GM19025 (cell line): Measurements from ENCODE around the gene ZDHHC18.
"Not testable (repeated sequence)": the region's sequence is repeated elsewhere in the genome, so short reads cannot be mapped to it uniquely, and the experiment has no call there.

Source experiments
- ATAC-seq: cut with Tn5 transposase; IDR thresholded peaks from one replicate; pipeline ENCODE4 v1.9.1; 2021; ENCODE audit warnings: mild to moderate bottlenecking, low read depth, moderate library complexity; ENCODE audit not compliant: unreplicated experiment

ZDHHC18 gene

GRCh38 chr1:26857473-26858060, 31.1 kb downstream of the ZDHHC18 start:
- ATAC-seq: no peak

DNA sequence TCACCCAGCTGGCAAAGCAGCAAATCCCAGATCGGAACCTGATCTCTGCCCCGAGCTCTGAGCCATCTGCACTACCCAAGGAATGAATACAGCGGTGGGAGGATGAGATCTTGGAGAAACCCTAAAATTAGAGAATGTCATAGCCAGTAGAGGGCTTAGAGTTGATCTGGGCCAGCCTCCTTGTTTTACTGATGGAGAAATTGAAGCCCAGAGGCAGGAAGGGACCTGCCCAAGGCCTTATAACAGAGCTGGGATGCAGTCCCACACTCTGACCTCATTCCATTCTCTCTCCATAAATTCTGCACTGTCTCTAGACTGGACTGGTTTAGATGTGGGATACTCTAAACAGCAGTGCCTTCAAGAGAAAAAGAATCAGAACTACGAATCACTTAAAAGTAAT, 31.7 kb downstream of the ZDHHC18 start:
- no peak for ATAC-seq

DNA sequence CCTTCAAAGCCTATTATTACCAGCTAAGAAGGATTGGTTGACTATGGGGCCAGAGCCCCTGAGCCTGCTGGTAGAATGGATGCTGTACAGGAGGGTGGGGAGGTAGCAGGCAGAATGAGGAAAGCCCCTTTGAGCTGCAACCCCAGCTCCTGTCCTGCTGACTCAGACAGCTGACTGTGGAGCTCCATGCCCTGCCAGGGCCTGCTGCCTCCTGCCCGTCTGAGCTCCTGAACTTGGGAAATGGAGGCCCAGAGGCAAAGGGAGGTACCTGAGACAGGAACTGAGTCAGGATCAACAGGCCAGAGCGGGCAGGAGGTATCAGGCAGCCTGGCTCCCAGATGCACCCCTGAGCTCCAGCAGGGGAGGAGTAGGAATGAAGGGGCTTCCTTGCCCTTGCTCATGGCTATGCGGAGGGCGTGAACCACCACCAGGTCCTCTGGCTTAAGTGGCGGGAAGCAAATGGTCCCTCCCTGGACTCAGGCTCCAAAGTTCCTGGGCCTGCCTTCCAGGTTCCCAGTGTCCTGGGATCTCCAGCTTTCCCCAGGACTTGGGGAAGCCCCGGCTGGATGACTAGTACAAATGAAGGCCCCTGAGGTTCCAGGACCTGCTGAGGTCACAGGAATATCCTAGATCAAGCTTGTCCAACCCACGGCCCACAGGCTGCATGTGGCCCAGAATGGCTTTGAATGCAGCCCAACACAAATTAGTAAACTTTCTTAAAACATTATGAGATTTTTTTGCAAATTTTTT, 32.6 kb downstream of the ZDHHC18 start:
- no peak for ATAC-seq

DNA sequence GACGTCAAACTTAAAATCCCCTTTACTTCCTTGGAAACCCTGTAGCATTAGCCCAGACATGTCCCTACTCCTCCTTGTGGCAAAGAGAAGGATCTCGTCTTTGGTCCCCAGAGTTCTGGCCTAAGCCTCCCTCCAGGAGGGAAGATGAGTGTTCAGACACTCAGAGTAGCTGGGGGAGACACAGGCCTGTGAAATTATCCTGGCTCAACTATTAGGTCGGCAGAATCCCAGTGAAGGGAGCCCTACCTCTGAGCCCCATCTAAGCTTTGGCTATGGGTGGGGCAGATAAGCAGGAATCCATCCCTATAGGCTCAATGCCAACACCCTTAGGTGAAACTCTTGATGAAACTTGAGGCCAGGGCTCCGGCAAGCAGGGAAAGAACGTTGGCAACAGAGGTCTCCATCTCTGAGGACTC, 34.8 kb downstream of the ZDHHC18 start:
- no peak for ATAC-seq

DNA sequence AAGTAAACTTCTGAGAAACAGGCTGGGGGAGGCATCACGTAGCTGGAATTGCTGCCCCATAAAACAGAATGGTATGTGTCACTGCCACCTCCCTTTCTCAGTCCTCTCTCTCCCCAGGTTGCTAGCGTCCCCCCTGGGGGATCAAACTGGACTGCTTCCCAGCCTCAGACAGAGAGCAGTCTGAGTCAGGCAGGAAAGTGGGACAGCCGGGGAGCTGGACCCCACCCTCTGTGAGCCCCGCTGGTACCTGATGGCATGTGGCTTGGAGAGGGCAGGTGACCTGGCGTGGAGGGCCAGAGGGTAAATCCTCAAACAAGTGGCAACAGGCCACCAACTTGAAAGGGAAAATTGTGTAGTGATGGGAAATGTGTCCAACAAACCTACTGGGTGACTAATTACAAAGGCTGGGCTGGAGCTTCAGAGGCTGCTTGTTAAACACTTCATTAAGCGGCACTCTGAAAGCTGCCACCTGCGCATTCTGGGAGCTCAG, 35.4 kb downstream of the ZDHHC18 start:
- ATAC-seq: no peak

DNA sequence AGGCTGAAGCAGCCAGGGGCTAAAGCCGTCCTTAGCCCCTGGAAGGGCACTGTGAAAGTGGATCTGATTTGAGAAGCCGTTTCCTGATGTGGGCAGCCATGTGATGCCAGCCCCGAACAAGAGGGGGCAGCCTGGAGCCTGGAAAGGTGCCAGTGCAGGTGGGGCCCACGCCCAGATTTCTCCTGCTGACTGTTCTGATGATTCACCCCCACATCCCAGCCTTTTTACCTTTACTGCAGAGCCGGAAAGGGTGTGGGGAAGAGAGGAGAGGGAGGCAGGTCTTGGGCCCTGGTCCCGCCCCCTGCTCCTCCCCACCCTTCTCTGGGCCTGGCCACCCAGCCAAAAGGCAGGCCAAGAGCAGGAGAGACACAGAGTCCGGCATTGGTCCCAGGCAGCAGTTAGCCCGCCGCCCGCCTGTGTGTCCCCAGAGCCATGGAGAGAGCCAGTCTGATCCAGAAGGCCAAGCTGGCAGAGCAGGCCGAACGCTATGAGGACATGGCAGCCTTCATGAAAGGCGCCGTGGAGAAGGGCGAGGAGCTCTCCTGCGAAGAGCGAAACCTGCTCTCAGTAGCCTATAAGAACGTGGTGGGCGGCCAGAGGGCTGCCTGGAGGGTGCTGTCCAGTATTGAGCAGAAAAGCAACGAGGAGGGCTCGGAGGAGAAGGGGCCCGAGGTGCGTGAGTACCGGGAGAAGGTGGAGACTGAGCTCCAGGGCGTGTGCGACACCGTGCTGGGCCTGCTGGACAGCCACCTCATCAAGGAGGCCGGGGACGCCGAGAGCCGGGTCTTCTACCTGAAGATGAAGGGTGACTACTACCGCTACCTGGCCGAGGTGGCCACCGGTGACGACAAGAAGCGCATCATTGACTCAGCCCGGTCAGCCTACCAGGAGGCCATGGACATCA, 36.5 kb downstream of the ZDHHC18 start, which contains the start of gene SFN:
Gene SFN, plus strand, starts transcription at position 369 of the 904 bp plus-strand sequence. Its CDS starts 64 bp downstream, at position 433.
- ATAC-seq: no peak

DNA sequence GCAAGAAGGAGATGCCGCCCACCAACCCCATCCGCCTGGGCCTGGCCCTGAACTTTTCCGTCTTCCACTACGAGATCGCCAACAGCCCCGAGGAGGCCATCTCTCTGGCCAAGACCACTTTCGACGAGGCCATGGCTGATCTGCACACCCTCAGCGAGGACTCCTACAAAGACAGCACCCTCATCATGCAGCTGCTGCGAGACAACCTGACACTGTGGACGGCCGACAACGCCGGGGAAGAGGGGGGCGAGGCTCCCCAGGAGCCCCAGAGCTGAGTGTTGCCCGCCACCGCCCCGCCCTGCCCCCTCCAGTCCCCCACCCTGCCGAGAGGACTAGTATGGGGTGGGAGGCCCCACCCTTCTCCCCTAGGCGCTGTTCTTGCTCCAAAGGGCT, 37.2 kb downstream of the ZDHHC18 start:
- no peak for ATAC-seq

DNA sequence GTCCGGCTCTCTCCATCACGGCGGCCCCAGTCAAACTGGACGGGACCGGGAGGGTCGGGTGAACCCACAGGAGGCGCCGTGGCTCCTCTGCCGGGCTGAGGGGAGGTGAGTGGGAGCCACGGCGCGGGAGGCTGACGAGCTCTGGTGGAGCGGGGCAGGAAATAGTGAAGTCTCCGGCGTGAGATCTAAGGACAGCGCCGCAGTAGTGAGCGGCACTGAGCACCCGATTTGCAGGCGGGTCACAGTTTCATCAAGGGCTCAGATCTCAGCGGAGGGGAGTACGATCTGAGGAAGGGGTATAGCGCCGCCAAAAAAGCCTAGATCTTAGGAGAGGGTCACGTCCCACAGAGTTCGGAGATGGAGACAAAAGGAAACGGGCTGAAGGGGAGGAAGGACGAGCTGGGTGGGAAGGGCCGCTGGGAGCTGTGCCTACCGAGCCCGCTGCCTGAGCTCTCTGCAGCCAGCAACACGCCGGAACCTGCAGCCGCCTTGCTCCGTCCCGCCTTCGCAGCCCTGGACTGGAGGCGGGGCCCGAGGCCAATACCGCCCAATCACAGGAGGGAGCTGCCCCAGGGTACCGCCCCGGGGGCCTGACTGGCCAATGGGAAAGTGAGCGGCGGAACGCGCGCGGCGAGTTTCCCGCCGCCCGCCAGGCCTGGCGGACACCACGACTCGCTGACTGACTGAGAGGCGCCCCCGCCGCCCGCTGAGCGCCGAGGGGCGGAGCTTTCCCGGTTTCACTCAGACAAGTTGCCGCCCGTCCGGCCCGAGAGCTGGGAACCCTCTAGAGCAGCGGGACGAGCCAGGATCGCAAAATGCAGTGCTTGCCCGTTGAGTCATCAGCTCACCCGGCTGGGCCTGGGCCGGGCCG, 38.4 kb downstream of the ZDHHC18 start:
- ATAC-seq: peak; percentile 93

DNA sequence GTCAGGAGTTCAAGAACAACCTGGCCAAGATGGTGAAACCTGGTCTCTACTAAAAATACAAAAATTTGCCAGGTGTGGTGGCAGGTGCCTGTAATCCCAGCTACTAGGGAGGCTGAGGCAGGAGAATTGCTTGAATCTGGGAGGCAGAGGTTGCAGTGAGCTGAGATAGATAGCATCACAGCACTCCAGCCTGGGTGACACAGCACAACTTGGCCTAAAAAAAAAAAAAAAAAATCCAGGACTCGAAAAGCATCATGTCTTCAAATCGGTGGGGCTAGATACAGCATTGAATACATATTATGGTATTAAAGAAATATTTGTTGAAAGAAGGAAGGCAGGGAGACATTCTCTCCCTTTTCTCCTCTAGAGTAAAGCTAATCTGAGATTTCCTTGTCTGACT, 46.6 kb downstream of the ZDHHC18 start:
- ATAC-seq: not testable (repeated sequence)

- no peak for ATAC-seq
These were observed 48.4 kb downstream of the ZDHHC18 start for GRCh38 chr1:26874896-26875295.

DNA sequence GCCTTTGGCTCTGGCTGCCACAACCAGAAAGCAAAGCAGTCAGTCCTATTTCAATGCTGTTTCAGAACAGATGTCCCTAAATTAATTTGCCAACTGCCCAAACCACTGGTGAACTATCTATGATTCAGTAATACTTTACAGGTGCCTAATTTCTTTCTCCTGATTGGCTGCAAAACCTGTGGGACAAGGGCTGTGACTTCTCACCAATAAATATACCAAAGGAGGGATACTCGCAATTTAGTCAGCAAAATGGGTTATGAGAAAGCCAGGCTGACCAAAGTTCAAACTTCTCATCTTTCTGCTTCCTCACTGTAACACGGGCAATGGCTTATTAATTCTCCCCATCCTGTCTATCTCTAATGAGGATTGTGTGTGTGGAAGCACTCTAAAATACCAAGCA, 50.8 kb downstream of the ZDHHC18 start:
- ATAC-seq: no peak

DNA sequence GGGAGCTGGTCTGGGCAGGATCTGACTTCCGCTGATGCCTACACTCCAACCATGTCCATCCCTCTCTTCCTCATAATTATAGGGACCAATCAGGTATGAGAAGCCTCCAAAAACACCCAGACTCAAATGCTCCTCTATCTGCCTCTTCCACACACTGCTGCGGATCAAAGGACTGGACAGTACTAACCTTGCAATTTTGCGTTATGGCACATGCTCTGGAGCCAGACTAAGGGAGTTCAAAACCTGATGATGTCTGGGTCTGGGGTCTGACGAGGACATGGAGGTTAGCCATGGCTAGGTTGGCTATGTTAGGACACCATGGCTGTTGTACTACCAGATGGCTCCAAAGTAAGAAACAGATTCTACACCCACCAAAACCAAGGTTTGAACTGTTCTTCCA, 53.3 kb downstream of the ZDHHC18 start:
- no peak for ATAC-seq

- ATAC-seq: not testable (repeated sequence)
These were observed 55.1 kb downstream of the ZDHHC18 start for GRCh38 chr1:26881611-26882010.

DNA sequence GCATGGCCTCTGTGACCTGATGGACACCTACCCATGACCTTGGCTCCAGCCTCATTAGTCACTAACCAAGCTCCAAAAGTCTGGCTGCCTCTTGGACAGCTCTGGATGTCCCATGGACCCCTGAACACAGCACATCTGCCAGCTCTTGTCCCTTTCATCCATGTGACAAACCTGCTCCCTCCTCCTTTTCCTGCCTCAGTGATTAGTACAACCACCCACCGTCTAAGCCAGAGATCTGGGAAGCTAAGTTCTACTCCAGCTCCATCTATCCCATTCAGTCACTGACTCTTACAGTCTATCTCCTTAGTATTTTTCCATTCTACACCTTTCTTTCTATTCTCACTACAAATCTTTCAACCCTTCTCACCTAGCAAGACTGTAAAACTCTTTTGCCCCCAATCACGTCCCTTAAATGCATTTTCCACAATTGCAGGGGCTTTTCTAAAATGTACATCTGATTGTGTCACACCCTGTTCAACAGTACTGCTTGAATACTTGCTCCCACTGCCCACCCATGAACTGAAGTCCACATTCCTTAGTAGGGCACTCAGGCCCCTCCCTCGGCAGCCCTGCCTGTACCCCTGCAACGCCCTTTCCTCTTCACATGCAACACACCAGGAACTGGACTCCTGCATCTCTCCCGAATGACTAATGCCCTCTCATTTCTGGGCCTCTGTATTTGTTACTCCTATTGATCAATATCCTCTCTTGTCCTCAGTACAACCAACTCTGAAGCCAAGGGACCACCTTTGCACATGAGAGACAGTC, 56.4 kb downstream of the ZDHHC18 start:
- ATAC-seq: no peak

DNA sequence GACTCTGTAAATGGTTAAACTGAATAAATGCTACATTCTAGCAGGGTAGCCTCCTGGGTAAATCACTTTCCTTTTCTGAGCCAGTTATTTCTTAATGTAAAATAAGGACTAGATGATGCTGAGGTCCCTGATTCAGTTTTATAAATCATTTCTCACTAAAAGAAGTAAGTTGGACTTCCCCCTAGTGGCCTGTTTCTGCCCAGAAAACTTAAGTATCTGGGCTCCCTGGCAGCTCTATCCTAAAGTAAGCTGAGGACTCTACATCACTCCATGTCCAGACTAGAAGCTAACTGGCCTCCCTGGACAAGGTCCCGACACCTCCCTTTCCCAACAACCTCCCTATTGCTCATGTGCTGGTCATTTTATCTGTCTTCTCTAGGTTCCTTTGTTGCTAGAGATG, 60.6 kb downstream of the ZDHHC18 start:
- no peak for ATAC-seq

GRCh38 chr1:26888231-26888630, 61.7 kb downstream of the ZDHHC18 start:
- no peak for ATAC-seq

DNA sequence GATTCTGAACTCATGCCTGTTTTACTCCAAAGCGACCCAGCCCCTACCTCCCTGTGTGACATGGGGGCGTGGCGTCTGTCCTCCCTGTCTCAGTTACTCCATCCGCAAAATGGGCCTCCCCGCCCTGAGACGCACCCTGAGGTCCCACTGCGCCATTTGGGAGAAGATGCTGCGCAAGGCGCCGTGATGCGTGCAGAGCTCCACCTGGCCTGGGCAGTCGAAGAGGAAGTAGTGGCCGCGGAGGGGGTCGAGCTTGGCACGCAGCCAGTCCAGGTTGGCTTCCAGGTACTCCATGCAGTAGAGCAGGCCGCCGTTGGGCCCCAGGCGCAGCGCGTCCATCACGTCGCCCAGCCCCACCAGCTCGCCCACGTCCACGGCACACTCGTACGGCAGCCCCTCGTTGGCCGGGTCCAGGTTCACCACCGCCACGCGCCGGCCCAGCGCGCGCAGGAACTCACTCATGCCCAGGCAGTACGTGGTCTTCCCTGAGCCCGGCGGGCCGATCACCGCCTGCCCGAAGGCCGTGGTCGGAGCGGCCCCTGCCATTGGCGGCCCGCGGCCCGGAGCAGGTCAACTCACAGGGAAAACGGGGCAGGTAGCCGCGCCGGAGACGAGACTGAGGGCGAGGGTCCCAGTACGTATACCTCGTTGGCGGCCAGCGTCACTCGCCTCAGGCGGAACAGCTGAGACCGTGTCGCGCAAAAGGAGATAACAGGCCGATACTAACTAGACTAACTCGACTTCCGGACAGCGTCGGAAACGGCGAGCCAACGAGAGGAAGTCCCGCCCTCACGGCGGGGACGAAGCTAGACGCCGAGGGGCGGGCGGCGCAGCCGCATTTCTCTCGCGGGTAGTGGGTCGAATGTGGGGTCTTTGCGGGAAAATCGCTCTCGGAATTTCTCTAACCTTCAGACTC, 63.3 kb downstream of the ZDHHC18 start, which contains the start of gene GPN2:
Gene GPN2, minus strand, starts transcription at position 733 of the 916 bp plus-strand sequence. Its CDS starts 187 bp downstream, at position 546.
- peak; percentile 89 for ATAC-seq

DNA sequence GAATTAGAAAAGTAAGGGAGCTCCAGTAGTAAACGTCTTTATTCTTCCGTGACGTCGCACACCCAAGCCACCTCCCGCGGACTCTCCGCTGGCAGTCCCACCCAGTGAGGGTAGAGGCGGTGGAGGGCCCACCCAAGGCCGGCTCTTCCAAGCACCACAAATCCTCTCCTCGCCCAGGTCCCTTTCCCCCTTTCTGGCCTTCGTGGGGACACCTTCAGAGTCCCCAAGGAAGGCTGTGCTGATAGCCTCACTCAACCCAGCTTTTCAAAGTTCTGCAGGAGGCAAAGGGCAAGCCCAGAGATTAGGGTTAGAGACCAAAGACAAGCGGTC, 63.9 kb downstream of the ZDHHC18 start:
- peak; percentile 19 for ATAC-seq
